B cell (primary cell): ENCODE measurements around the gene NOVA1. TPM values are rescaled to one million over a fixed set of nuclear protein-coding genes. Genes with fewer than 3 reads are reported as not detected.

ENCODE experiments used
- ATAC-seq: fragments of 200-7000 bp; cut with Tn5 transposase; one replicate; pipeline ENCODE4 v1.10.0; 2021; ENCODE audit warnings: low read depth, mild to moderate bottlenecking, moderate number of reproducible peaks, moderate library complexity
- CTCF ChIA-PET: fragments of 350-600 bp; sonication (Branson Sonifier 250); formaldehyde crosslinking; loops from one replicate; lab custom pipeline; 2021; ENCODE audit warnings: antibody characterized with exemption, inconsistent platforms; lab: Charles Lee
- POLR2A ChIA-PET: fragments of 350-600 bp; sonication (Branson Sonifier 250); formaldehyde crosslinking; loops from one replicate; lab custom pipeline; 2021; ENCODE audit warnings: antibody characterized with exemption; lab: Charles Lee
- DNase-seq: peaks from one replicate; pipeline ENCODE4 v3.0.0; 2013
- H2AFZ ChIP-seq: 2 replicates; pipeline ENCODE4 v1.6.1; 2012; ENCODE audit warnings: mild to moderate bottlenecking, low read depth, low read length; ENCODE audit not compliant: insufficient read depth, poor library complexity, severe bottlenecking
- H3K27ac ChIP-seq, 2 donors: 1 replicate in 1 of 2; 2 replicates in 1 of 2; pipeline ENCODE4 v1.5.1; 2012 to 2013; ENCODE audit warnings: low read length in 2 of 2, mild to moderate bottlenecking in 2 of 2, moderate library complexity in 1 of 2
- H3K27me3 ChIP-seq, 4 experiments: fragments of 200-600 bp in 1 of 4; sonication (generic) in 1 of 4; replicated peaks in 1 of 4; 1 replicate in 2 of 4; 2 replicates in 2 of 4; pipeline versions ENCODE4 v1.6.1 to v1.7.0; 2013 to 2016; ENCODE audit warnings: low read length in 3 of 4, mild to moderate bottlenecking in 2 of 4, mixed read lengths in 1 of 4, moderate library complexity in 1 of 4; ENCODE audit not compliant: insufficient read depth in 4 of 4, control insufficient read depth in 3 of 4; ENCODE audit errors: control extremely low read depth in 1 of 4
- H3K36me3 ChIP-seq, 2 experiments: replicated peaks in 1 of 2; 1 replicate in 1 of 2; 2 replicates in 1 of 2; pipeline versions ENCODE4 v1.6.1 to v1.7.1; 2013; ENCODE audit warnings: low read length in 1 of 2; ENCODE audit not compliant: insufficient read depth in 2 of 2, control insufficient read depth in 1 of 2; ENCODE audit errors: control extremely low read depth in 1 of 2, extremely low read depth in 1 of 2
- H3K4me1 ChIP-seq, 2 donors: fragments of 200-600 bp in 1 of 2; sonication (generic) in 1 of 2; 1 replicate in 1 of 2; 2 replicates in 1 of 2; pipeline versions ENCODE4 v1.5.1 to v1.6.1; 2013 to 2017; ENCODE audit warnings: low read length in 2 of 2; ENCODE audit not compliant: control insufficient read depth in 2 of 2, insufficient read depth in 2 of 2
- H3K4me2 ChIP-seq: replicated peaks from 2 replicates; pipeline ENCODE3; 2012; ENCODE audit warnings: mild to moderate bottlenecking, low read depth, low read length; ENCODE audit not compliant: poor library complexity, severe bottlenecking
- H3K4me3 ChIP-seq, 5 experiments: fragments of 200-600 bp in 1 of 5; sonication (generic) in 1 of 5; 1 replicate in 3 of 5; 2 replicates in 2 of 5; pipeline versions ENCODE4 v1.5.1 to v1.7.0; 2011 to 2016; ENCODE audit warnings: low read length in 4 of 5, mild to moderate bottlenecking in 4 of 5, low read depth in 2 of 5, control low read depth in 1 of 5, moderate library complexity in 1 of 5; ENCODE audit not compliant: insufficient read depth in 1 of 5; ENCODE audit errors: control extremely low read depth in 1 of 5, extremely low read depth in 1 of 5
- H3K79me2 ChIP-seq: fragments of 200-600 bp; sonication (generic); one replicate; pipeline ENCODE4 v1.6.0; 2016; ENCODE audit warnings: low read length; ENCODE audit not compliant: control insufficient read depth, insufficient read depth
- H3K9ac ChIP-seq: fragments of 200-600 bp; sonication (generic); 2 replicates; pipeline ENCODE4 v1.6.1; 2017; ENCODE audit warnings: mild to moderate bottlenecking, low read length, moderate library complexity
- H3K9me3 ChIP-seq, 3 donors: one replicate each; pipeline versions ENCODE4 v1.6.1 to v1.7.1; 2013; ENCODE audit warnings: low read length in 2 of 3; ENCODE audit not compliant: control insufficient read depth in 2 of 3, insufficient read depth in 1 of 3; ENCODE audit errors: control extremely low read depth in 1 of 3
- H4K20me1 ChIP-seq: 2 replicates; pipeline ENCODE4 v1.6.0; 2012; ENCODE audit warnings: mild to moderate bottlenecking, low read length; ENCODE audit not compliant: insufficient read depth, control insufficient read depth, poor library complexity, severe bottlenecking
- H3K27ac Mint-ChIP-seq: one replicate; pipeline ENCODE4 v1.8.0; 2021; ENCODE audit warnings: mixed read lengths
- H3K27me3 Mint-ChIP-seq: one replicate; pipeline ENCODE4 v1.8.0; 2021; ENCODE audit warnings: mixed read lengths
- H3K4me1 Mint-ChIP-seq: one replicate; pipeline ENCODE4 v1.8.0; 2021; ENCODE audit warnings: mixed read lengths
- H3K4me3 Mint-ChIP-seq: one replicate; pipeline ENCODE4 v1.8.0; 2021; ENCODE audit warnings: mixed read lengths
- H3K9me3 Mint-ChIP-seq: one replicate; pipeline ENCODE4 v1.8.0; 2022; ENCODE audit warnings: mixed read lengths; ENCODE audit not compliant: insufficient read depth
- CTCF ChIP-seq: fragments of 200-600 bp; IDR thresholded peaks from one replicate; pipeline ENCODE4 v1.8.0; 2022; ENCODE audit warnings: antibody characterized with exemption, mild to moderate bottlenecking
- EZH2 ChIP-seq: IDR thresholded peaks from 2 replicates; pipeline ENCODE4 v1.6.1; 2012; ENCODE audit warnings: borderline replicate concordance, low read depth, mild to moderate bottlenecking, moderate library complexity, low read length; ENCODE audit not compliant: insufficient read depth, poor library complexity, severe bottlenecking
- WGBS: methylation state at CpG from one replicate; pipeline ENCODE4 v1.1.5; 2013; ENCODE audit warnings: missing lambda C conversion rate; ENCODE audit not compliant: insufficient coverage; 5-methylcytosine and 5-hydroxymethylcytosine counted together
- intact Hi-C: fragments of 100-400 bp; cut with micrococcal nuclease; formaldehyde crosslinking; loops from one replicate; pipeline ENCODE4 v1.10.0; 2022
- polyA plus RNA-seq: library from polyadenylated mRNA; depleted of rRNA; stranded (reverse); fragments of >200 nt; gene quantifications from 2 replicates; pipeline ENCODE4 v1.2.3, GENCODE V29; 2012
- total RNA-seq, 2 donors: library from RNA; stranded (reverse); fragments of 120-200 nt in 1 of 2; gene quantifications; 1 replicate in 1 of 2; 2 replicates in 1 of 2; pipeline versions ENCODE4 v1.2.3 to v1.2.4, GENCODE V29; 2013 to 2022

NOVA1 gene
- total and polyA plus RNA-seq, 2 donors (not counting 1 experiment from before 2014, with no cell fraction given): not detected

- no CpG with 5 or more reads among the region's 2 CpGs for WGBS
- CTCF ChIA-PET: no interaction called here
- Mint-ChIP-seq H3K4me1 (no peaks in the 10 kb centered on the region), H3K27me3 (no peaks in the 10 kb centered on the region), H3K9me3 (no peaks in the 10 kb centered on the region), H3K4me3 (no peak overlapping the region), H3K27ac (no peak overlapping the region)
- no peak for DNase-seq
- Histone ChIP-seq H3K36me3 (no peaks in the 10 kb centered on the region), H3K4me2 (no peak overlapping the region), H3K27ac (no peak overlapping the region), H3K9me3 (no peaks in the 10 kb centered on the region), H3K4me3 (no peak overlapping the region), H3K4me1 (no peaks in the 10 kb centered on the region), H3K27me3 (no peaks in the 10 kb centered on the region), H3K79me2 (no peaks in the 10 kb centered on the region), H4K20me1 (no peaks in the 10 kb centered on the region), H2AFZ (no peak overlapping the region), H3K9ac (no peak overlapping the region)
- intact Hi-C loops: no loop called here
- no peak for ATAC-seq
- POLR2A ChIA-PET: no interaction called here
- TF ChIP-seq CTCF: no peak
- no peak for TF ChIP-seq EZH2
These were observed 113.3 kb downstream of the NOVA1 start for GRCh38 chr14:26484562-26484961.

GRCh38 chr14:26478967-26479366 is 118.9 kb downstream of the NOVA1 start:
- no peak overlapping the region for H3K27ac ChIP-seq
- no peak for TF ChIP-seq EZH2
- TF ChIP-seq CTCF: no peak
- POLR2A ChIA-PET: no interaction called here
- no peaks in the 10 kb centered on the region for H3K9me3 ChIP-seq
- no peaks in the 10 kb centered on the region for H3K27me3 ChIP-seq
- H3K9ac ChIP-seq: no peak overlapping the region
- H3K9me3 Mint-ChIP-seq: no peaks in the 10 kb centered on the region
- no peak for DNase-seq
- H3K4me1 ChIP-seq: no peaks in the 10 kb centered on the region
- no peak overlapping the region for H3K27ac Mint-ChIP-seq
- H3K27me3 Mint-ChIP-seq: no peaks in the 10 kb centered on the region
- ATAC-seq: no peak
- H3K4me3 Mint-ChIP-seq: no peak overlapping the region
- H4K20me1 ChIP-seq: no peaks in the 10 kb centered on the region
- CTCF ChIA-PET: no interaction called here
- H3K36me3 ChIP-seq: no peaks in the 10 kb centered on the region
- WGBS: no CpG with 5 or more reads among the region's 4 CpGs
- H3K4me3 ChIP-seq: no peak overlapping the region
- H3K79me2 ChIP-seq: no peaks in the 10 kb centered on the region
- H2AFZ ChIP-seq: no peak overlapping the region
- no peak overlapping the region for H3K4me2 ChIP-seq
- no peaks in the 10 kb centered on the region for H3K4me1 Mint-ChIP-seq
- intact Hi-C loops: no loop called here
